ENCODE measurements around the gene EIF4E1B. TPM values are rescaled to one million over a fixed set of nuclear protein-coding genes. Genes with fewer than 3 reads are reported as not detected.

Gene EIF4E1B
- total RNA-seq, 1 donor from 2014 or later, result 0.06 TPM

DNA sequence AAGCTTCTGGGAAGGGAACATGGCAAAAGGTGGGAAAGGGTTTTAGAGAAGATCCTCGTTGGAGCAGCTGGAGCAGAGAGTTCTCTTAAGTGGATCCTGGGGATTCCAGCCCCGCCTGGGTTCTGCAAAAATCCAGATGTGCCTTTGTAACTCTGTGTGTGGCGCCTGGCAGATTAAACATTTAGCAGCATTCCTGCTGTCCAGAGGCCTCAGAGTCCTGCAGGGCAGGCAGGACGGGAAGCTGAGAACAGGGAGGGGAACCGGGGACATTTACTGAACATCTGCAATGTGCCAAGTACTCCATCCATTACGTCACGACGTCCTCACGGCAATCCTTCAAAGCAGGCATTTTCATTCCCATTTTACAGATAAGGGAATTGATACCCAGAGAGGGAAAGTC is 6.0 kb downstream of the EIF4E1B start:
- H3K27me3 ChIP-seq, result peaks cover 29% of the 10 kb centered on the region
- peak; percentile 49 for DNase-seq (ENCODE audit: low spot score)

DNA sequence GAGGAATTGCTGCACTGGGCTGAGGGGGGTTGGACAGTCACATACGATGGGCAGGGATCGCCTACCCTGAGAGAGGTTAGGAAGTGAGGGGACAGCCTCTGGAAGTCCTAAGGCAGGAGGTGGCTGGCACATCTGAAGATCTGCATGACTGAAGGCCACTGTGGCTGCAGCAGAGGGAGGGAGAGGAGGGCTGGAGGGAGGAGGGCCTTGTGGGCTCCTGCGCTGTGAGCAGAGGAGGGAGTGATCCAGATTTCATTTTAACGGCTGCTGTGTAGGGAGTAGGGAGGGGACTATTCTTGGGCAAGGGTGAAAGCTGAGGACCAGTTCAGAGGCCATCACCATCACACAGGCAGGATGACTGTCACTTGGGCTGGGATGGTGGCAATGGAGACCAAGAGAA is 7.1 kb downstream of the EIF4E1B start:
- H3K36me3 ChIP-seq, result no peaks in the 10 kb centered on the region
- TF ChIP-seq EZH2phosphoT487 (IDR thresholded peaks at IDR 0.05) (no peak), EZH2 (IDR thresholded peaks at IDR 0.05) (no peak)
- TF ChIP-seq, protein P1, sequence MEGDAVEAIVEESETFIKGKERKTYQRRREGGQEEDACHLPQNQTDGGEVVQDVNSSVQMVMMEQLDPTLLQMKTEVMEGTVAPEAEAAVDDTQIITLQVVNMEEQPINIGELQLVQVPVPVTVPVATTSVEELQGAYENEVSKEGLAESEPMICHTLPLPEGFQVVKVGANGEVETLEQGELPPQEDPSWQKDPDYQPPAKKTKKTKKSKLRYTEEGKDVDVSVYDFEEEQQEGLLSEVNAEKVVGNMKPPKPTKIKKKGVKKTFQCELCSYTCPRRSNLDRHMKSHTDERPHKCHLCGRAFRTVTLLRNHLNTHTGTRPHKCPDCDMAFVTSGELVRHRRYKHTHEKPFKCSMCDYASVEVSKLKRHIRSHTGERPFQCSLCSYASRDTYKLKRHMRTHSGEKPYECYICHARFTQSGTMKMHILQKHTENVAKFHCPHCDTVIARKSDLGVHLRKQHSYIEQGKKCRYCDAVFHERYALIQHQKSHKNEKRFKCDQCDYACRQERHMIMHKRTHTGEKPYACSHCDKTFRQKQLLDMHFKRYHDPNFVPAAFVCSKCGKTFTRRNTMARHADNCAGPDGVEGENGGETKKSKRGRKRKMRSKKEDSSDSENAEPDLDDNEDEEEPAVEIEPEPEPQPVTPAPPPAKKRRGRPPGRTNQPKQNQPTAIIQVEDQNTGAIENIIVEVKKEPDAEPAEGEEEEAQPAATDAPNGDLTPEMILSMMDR (IDR thresholded peaks at IDR 0.05), result no peak
- H3K27ac ChIP-seq, result no peak overlapping the region
- H3F3A ChIP-seq (ENCODE audit: low read depth), result peaks cover 27% of the 10 kb centered on the region
- Mint-ChIP-seq H3K27me3 (ENCODE audit: insufficient read depth, low read depth) (peaks cover 29% of the 10 kb centered on the region), H3K36me3 (no peaks in the 10 kb centered on the region), H3K27ac (peak overlapping the region; percentile 64), H3K9me3 (no peaks in the 10 kb centered on the region), H3K4me1 (peaks cover 27% of the 10 kb centered on the region), H3K4me3 (no peak overlapping the region)
- peaks cover 18% of the 10 kb centered on the region for H3K27me3 ChIP-seq
- H3K4me2 ChIP-seq, result no peak overlapping the region
- H3K9me3 ChIP-seq (ENCODE audit: low read depth), result no peaks in the 10 kb centered on the region
- H3K9ac ChIP-seq, result no peak overlapping the region
- peaks cover 9% of the 10 kb centered on the region for H3K4me1 ChIP-seq
- no peak overlapping the region for H2AFZ ChIP-seq (replicated peaks)
- H3K79me2 ChIP-seq (ENCODE audit: low read depth), result no peaks in the 10 kb centered on the region
- DNase-seq (ENCODE audit: low spot score), result no peak
- no peak overlapping the region for H3K4me3 ChIP-seq
- no peaks in the 10 kb centered on the region for H4K20me1 ChIP-seq (ENCODE audit: low read depth)

More for the DNA sequence above, 6.0 kb downstream of the EIF4E1B start:
- Mint-ChIP-seq H3K9me3 (no peaks in the 10 kb centered on the region), H3K27me3 (ENCODE audit: insufficient read depth, low read depth) (peaks cover 35% of the 10 kb centered on the region), H3K4me1 (peaks cover 25% of the 10 kb centered on the region), H3K27ac (no peak overlapping the region), H3K36me3 (no peaks in the 10 kb centered on the region), H3K4me3 (no peak overlapping the region)
- Histone ChIP-seq H4K20me1 (ENCODE audit: low read depth) (no peaks in the 10 kb centered on the region), H3F3A (ENCODE audit: low read depth) (peaks cover 27% of the 10 kb centered on the region), H3K4me3 (no peak overlapping the region), H2AFZ (replicated peaks) (no peak overlapping the region), H3K9ac (no peak overlapping the region), H3K4me1 (peaks cover 9% of the 10 kb centered on the region), H3K36me3 (no peaks in the 10 kb centered on the region), H3K9me3 (ENCODE audit: low read depth) (no peaks in the 10 kb centered on the region), H3K27ac (no peak overlapping the region), H3K4me2 (no peak overlapping the region), H3K79me2 (ENCODE audit: low read depth) (no peaks in the 10 kb centered on the region)
- TF ChIP-seq EZH2phosphoT487 (IDR thresholded peaks at IDR 0.05) (no peak), EZH2 (IDR thresholded peaks at IDR 0.05) (no peak)
- TF ChIP-seq, protein P1 (IDR thresholded peaks at IDR 0.05), result no peak

DNA sequence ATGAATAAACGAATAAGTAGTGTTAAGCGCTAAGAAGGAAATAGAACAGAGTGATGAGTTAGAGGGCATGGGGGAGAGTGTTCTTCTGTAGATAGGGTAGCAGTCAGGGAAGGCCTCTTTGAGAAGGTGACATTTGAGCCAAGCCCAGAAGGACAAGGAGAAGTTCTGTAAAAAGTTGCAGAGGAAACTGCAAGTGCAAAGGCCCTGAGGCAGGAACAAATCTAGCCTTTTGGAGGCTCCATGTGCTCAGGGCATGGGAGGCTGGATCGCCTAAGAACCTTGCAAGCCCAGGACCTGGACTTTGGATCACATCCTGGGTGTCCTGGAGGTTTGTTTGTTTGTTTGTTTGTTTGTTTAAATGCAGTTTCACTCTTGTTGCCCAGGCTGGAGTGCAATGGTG is 8.0 kb downstream of the EIF4E1B start:
- H3K27me3 Mint-ChIP-seq (ENCODE audit: insufficient read depth, low read depth), result peaks cover 27% of the 10 kb centered on the region

More for the DNA sequence above, 8.0 kb downstream of the EIF4E1B start:
- peaks cover 12% of the 10 kb centered on the region for H3K4me1 ChIP-seq
- H3K9ac ChIP-seq, result no peak overlapping the region
- H3K4me1 Mint-ChIP-seq, result peaks cover 26% of the 10 kb centered on the region
- no peaks in the 10 kb centered on the region for H3K9me3 Mint-ChIP-seq
- TF ChIP-seq EZH2 (IDR thresholded peaks at IDR 0.05), result no peak
- TF ChIP-seq, protein P1 (IDR thresholded peaks at IDR 0.05), result no peak
- TF ChIP-seq EZH2phosphoT487 (IDR thresholded peaks at IDR 0.05), result no peak
- no peaks in the 10 kb centered on the region for H3K36me3 ChIP-seq
- no peak overlapping the region for H3K27ac Mint-ChIP-seq
- H4K20me1 ChIP-seq (ENCODE audit: low read depth), result no peaks in the 10 kb centered on the region
- no peak overlapping the region for H2AFZ ChIP-seq (replicated peaks)
- no peaks in the 10 kb centered on the region for H3K9me3 ChIP-seq (ENCODE audit: low read depth)
- no peak overlapping the region for H3K4me2 ChIP-seq
- H3K36me3 Mint-ChIP-seq, result no peaks in the 10 kb centered on the region
- peaks cover 9% of the 10 kb centered on the region for H3K27me3 ChIP-seq
- H3K27ac ChIP-seq, result no peak overlapping the region
- H3K4me3 Mint-ChIP-seq, result no peak overlapping the region
- H3K4me3 ChIP-seq, result no peak overlapping the region
- H3K79me2 ChIP-seq (ENCODE audit: low read depth), result no peaks in the 10 kb centered on the region
- DNase-seq (ENCODE audit: low spot score), result no peak
- H3F3A ChIP-seq (ENCODE audit: low read depth), result peaks cover 28% of the 10 kb centered on the region

Data from neural progenitor cell (in vitro differentiated cells).